Mammary epithelial cell (primary cell): ENCODE results near the gene CELF2.

Source experiments
- CTCF ChIP-seq, 2 donors: IDR thresholded peaks in 1 of 2; conservative IDR thresholded peaks in 1 of 2; 2 replicates each; pipeline ENCODE4 v1.5.1; 2011 to 2012; ENCODE audit warnings: inconsistent platforms in 2 of 2, low read length in 2 of 2, mild to moderate bottlenecking in 2 of 2, control low read depth in 1 of 2, low read depth in 1 of 2; ENCODE audit not compliant: insufficient read depth in 1 of 2; ENCODE audit errors: extremely low read depth in 1 of 2
- EZH2 ChIP-seq: IDR thresholded peaks from 2 replicates; pipeline ENCODE4 v1.6.1; 2012; ENCODE audit warnings: low read length, inconsistent platforms, borderline replicate concordance

GRCh38 chr10:11265484-11265883, 247.8 kb downstream of the CELF2 start:
- TF ChIP-seq CTCF (conservative IDR thresholded peaks at IDR 0.05 in 1 of 2, IDR thresholded peaks at IDR 0.05 in 1 of 2; ENCODE audit: extremely low read depth in 1 of 2, insufficient read depth in 1 of 2, low read depth in 1 of 2, low read length in 2 of 2) (no peak), EZH2 (no peak)
